ENCODE data around the gene CLDN4. TPM values are rescaled to one million over a fixed set of nuclear protein-coding genes. Genes with fewer than 3 reads are reported as not detected.

Gene CLDN4
- polyA plus RNA-seq, 1 donor (not counting 4 experiments of a cell fraction or from before 2014, with no cell fraction given), result 7.2 TPM

- FAIRE-seq (peak; percentile 73), DNase-seq (ENCODE audit: low read depth, low spot score) (no peak)
- Histone ChIP-seq H3K79me2 (ENCODE audit: control insufficient read depth, insufficient read depth, low read length) (no peaks in the 10 kb centered on the region), H3K4me1 (ENCODE audit: control insufficient read depth, extremely low read depth, insufficient read depth, low read length) (peaks cover 25% of the 10 kb centered on the region), H3K4me2 (ENCODE audit: control insufficient read depth, extremely low read depth, insufficient read depth, low read depth, low read length) (peak overlapping the region; percentile 4), H3K9me3 (ENCODE audit: control insufficient read depth, low read depth, low read length) (no peaks in the 10 kb centered on the region), H3K27ac (ENCODE audit: control insufficient read depth, insufficient read depth, low read length) (peak overlapping the region; percentile 11), H2AFZ (ENCODE audit: control insufficient read depth, low read length) (no peak overlapping the region), H4K20me1 (ENCODE audit: control insufficient read depth, extremely low read depth, insufficient read depth, low read length) (no peaks in the 10 kb centered on the region), H3K27me3 (ENCODE audit: control insufficient read depth, extremely low read depth, insufficient read depth, low read length) (no peaks in the 10 kb centered on the region), H3K36me3 (ENCODE audit: control insufficient read depth in 2 of 2, extremely low read depth in 1 of 2, insufficient read depth in 2 of 2, low read length in 2 of 2) (peaks cover 0 to 4% of the 10 kb centered on the region in 2 experiments), H3K9me1 (ENCODE audit: control insufficient read depth, extremely low read depth, insufficient read depth, low read length) (no peaks in the 10 kb centered on the region), H3K9ac (ENCODE audit: control insufficient read depth, extremely low read depth, insufficient read depth, low read length) (no peak overlapping the region), H3K4me3 (ENCODE audit: control insufficient read depth in 2 of 3, extremely low read depth in 1 of 3, insufficient read depth in 2 of 3, low read depth in 1 of 3, low read length in 3 of 3) (no peak overlapping the region)
- dilution Hi-C loops (cut with MboI; ENCODE audit: extremely low pct_ligation_motif_present, low sequenced_read_pairs), result no loop called here
- no peak for TF ChIP-seq EZH2 (IDR thresholded peaks at IDR 0.05; ENCODE audit: low read length)
- TF ChIP-seq CTCF (optimal IDR thresholded peaks at IDR 0.05 in 1 of 3, IDR thresholded peaks at IDR 0.05 in 1 of 3, conservative IDR thresholded peaks at IDR 0.05 in 1 of 3; ENCODE audit: extremely low read depth in 1 of 3, insufficient read depth in 2 of 3, low read length in 3 of 3), result peak in 1 of 3 experiments; percentile 27
Measured at GRCh38 chr7:73838642-73839041, 7.8 kb downstream of the CLDN4 start.

- no peaks in the 10 kb centered on the region for H3K9me1 ChIP-seq (ENCODE audit: control insufficient read depth, extremely low read depth, insufficient read depth, low read length)
- FAIRE-seq (no peak), DNase-seq (ENCODE audit: low read depth, low spot score) (no peak)
- no peak overlapping the region for H3K27ac ChIP-seq (ENCODE audit: control insufficient read depth, insufficient read depth, low read length)
- dilution Hi-C loops (cut with MboI; ENCODE audit: extremely low pct_ligation_motif_present, low sequenced_read_pairs), result no loop called here
- no peak overlapping the region for H3K4me2 ChIP-seq (ENCODE audit: control insufficient read depth, extremely low read depth, insufficient read depth, low read depth, low read length)
- no peaks in the 10 kb centered on the region for H3K27me3 ChIP-seq (ENCODE audit: control insufficient read depth, extremely low read depth, insufficient read depth, low read length)
- H4K20me1 ChIP-seq (ENCODE audit: control insufficient read depth, extremely low read depth, insufficient read depth, low read length), result no peaks in the 10 kb centered on the region
- no peak overlapping the region for H2AFZ ChIP-seq (ENCODE audit: control insufficient read depth, low read length)
- H3K9ac ChIP-seq (ENCODE audit: control insufficient read depth, extremely low read depth, insufficient read depth, low read length), result no peak overlapping the region
- peaks cover 0 to 4% of the 10 kb centered on the region in 2 experiments for H3K36me3 ChIP-seq (ENCODE audit: control insufficient read depth in 2 of 2, extremely low read depth in 1 of 2, insufficient read depth in 2 of 2, low read length in 2 of 2)
- no peak overlapping the region for H3K4me3 ChIP-seq (ENCODE audit: control insufficient read depth in 2 of 3, extremely low read depth in 1 of 3, insufficient read depth in 2 of 3, low read depth in 1 of 3, low read length in 3 of 3)
- H3K4me1 ChIP-seq (ENCODE audit: control insufficient read depth, extremely low read depth, insufficient read depth, low read length), result peaks cover 25% of the 10 kb centered on the region
- H3K9me3 ChIP-seq (ENCODE audit: control insufficient read depth, low read depth, low read length), result no peaks in the 10 kb centered on the region
- no peaks in the 10 kb centered on the region for H3K79me2 ChIP-seq (ENCODE audit: control insufficient read depth, insufficient read depth, low read length)
- TF ChIP-seq EZH2 (IDR thresholded peaks at IDR 0.05; ENCODE audit: low read length), result no peak
- no peak for TF ChIP-seq CTCF (optimal IDR thresholded peaks at IDR 0.05 in 1 of 3, IDR thresholded peaks at IDR 0.05 in 1 of 3, conservative IDR thresholded peaks at IDR 0.05 in 1 of 3; ENCODE audit: extremely low read depth in 1 of 3, insufficient read depth in 2 of 3, low read length in 3 of 3)
Measured at GRCh38 chr7:73839290-73839689, 8.5 kb downstream of the CLDN4 start.
